ENCODE measurements around the gene FRMD4A.

GRCh38 chr10:14370894-14371293 lies 40.2 kb upstream of the FRMD4A start:
- TF ChIP-seq CTCF (IDR thresholded peaks at IDR 0.05; ENCODE audit: insufficient read depth, low read length, poor library complexity, severe bottlenecking) = no peak
- TF ChIP-seq EZH2phosphoT487 (conservative IDR thresholded peaks at IDR 0.05; ENCODE audit: low read length) = no peak

Data from SU-DHL-6 (cell line).